ENCODE data around the gene NDUFAF4.

The NDUFAF4 gene

DNA sequence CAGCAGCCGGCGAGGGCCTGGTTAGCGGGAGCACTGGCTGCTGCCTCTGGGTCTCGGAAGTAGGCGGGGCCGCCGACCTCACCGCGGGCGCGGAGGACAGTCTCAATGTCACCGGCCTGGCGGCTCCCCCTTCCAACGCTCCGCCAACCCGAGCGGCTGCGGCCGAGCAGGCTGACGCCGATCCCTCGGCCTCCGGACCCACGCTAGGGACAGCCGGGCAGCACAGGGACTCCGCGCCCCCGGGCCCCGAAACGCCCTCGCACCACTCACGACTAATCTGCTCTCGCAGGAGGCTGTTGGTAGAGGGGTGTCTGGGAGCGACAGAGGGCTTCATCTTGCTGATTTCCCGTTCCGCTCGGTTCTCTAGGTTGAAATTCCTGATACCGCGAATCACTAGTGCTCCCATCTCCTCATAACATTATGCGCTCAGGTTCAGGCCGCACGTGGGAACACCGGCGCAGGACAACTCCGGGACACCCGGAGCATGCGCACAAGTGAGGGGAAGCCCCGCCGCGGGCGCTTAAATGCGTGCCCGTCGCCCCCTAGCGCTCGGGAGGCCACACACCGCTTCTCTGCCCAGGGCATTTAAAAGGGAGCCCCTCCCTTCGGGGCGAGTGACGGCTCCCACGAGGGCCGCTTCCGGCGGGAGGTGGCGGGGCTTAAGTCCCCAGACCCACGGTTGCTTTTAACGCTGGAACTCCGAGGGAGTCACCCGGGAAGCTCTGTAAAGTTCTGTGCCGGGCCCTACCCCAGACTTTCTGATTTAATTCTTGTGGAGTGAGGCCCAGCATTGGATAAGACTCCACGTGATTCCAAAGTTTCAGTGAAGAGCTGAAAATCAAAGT, at the start of gene NDUFAF4:
Gene NDUFAF4 (minus strand): TSS at position 496 of the 845 bp plus-strand sequence. CDS start 90 bp downstream, at position 406.
- no peaks in the 10 kb centered on the region for H3K27me3 ChIP-seq (ENCODE audit: control insufficient read depth, insufficient read depth, low read length)
- H3K4me3 ChIP-seq (ENCODE audit: low read length), result peak within 1 kb of the TSS; percentile 94
- peak within 1 kb of the TSS; percentile 90 for H3K27ac ChIP-seq (ENCODE audit: low read depth, low read length)
- H3K36me3 ChIP-seq (ENCODE audit: control insufficient read depth, insufficient read depth, low read length), result peaks cover 2% of the 10 kb centered on the region
- H3K4me1 ChIP-seq (ENCODE audit: control insufficient read depth, insufficient read depth, low read length), result no peaks in the 10 kb centered on the region
- peak within 1 kb of the TSS; percentile 90 for H3K9ac ChIP-seq (ENCODE audit: low read length)

DNA sequence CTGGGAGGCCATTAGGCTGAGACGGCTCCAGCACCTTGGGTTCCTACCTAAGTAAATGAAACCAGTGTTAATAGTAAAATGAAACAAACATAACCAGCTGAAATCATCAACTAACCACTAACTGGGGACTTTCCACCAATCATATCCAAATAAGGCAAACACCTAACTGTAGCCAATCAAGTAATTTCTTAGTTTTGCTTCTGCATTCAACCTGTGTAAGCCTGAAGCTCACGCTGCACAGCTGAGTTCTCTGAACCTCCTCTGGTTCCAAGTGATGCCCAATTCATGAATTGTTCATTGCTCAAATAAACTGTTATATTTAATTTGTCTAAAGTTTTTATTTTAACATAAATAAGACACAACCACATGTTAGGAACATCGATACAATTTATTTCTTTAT, 49.4 kb upstream of the NDUFAF4 start:
- Histone ChIP-seq H3K4me1 (ENCODE audit: control insufficient read depth, insufficient read depth, low read length) (no peaks in the 10 kb centered on the region), H3K36me3 (ENCODE audit: control insufficient read depth, insufficient read depth, low read length) (no peaks in the 10 kb centered on the region), H3K27ac (ENCODE audit: low read depth, low read length) (no peak overlapping the region), H3K27me3 (ENCODE audit: control insufficient read depth, insufficient read depth, low read length) (no peaks in the 10 kb centered on the region), H3K4me3 (ENCODE audit: low read length) (no peak overlapping the region), H3K9ac (ENCODE audit: low read length) (no peak overlapping the region)

DNA sequence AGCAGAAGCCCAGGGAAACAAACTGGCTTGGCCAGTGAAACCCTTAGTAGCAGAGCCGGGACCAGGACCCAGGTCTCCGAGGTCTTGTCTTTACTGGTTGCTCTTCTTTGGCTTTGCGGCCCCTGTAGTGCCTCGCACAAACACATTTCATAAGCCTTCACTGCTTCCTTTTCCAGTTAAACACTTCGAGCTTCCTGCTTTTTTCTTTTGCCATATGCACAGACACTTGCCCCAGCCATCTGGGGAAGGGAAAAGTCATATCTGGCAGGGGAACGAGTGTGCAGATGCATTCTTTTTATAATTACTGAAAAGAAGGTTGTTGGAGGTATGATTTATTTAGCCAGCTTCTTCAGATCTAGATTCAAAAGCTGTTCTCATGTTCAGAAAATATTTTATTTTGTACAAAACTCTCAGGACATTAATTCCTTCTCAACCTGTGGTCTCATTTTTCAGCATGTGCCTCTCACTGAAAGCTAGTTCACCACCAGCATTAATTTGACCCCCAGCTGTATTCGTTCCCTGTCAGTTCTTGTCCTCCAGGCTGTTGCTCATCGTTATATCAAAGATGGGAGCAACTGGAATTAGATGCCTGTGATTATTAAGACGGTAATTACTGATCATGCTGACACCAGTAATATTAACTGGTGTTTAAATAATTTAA, 46.0 kb upstream of the NDUFAF4 start:
- no peaks in the 10 kb centered on the region for H3K4me1 ChIP-seq (ENCODE audit: control insufficient read depth, insufficient read depth, low read length)
- no peaks in the 10 kb centered on the region for H3K27me3 ChIP-seq (ENCODE audit: control insufficient read depth, insufficient read depth, low read length)
- H3K36me3 ChIP-seq (ENCODE audit: control insufficient read depth, insufficient read depth, low read length), result no peaks in the 10 kb centered on the region
- H3K27ac ChIP-seq (ENCODE audit: low read depth, low read length), result no peak overlapping the region
- no peak overlapping the region for H3K9ac ChIP-seq (ENCODE audit: low read length)
- H3K4me3 ChIP-seq (ENCODE audit: low read length), result no peak overlapping the region

GRCh38 chr6:96942676-96943075, 45.0 kb upstream of the NDUFAF4 start:
- Histone ChIP-seq H3K27ac (ENCODE audit: low read depth, low read length) (no peak overlapping the region), H3K4me3 (ENCODE audit: low read length) (no peak overlapping the region), H3K9ac (ENCODE audit: low read length) (no peak overlapping the region), H3K36me3 (ENCODE audit: control insufficient read depth, insufficient read depth, low read length) (no peaks in the 10 kb centered on the region), H3K4me1 (ENCODE audit: control insufficient read depth, insufficient read depth, low read length) (no peaks in the 10 kb centered on the region), H3K27me3 (ENCODE audit: control insufficient read depth, insufficient read depth, low read length) (no peaks in the 10 kb centered on the region)

- Histone ChIP-seq H3K27ac (ENCODE audit: low read depth, low read length) (no peak overlapping the region), H3K4me1 (ENCODE audit: control insufficient read depth, insufficient read depth, low read length) (no peaks in the 10 kb centered on the region), H3K27me3 (ENCODE audit: control insufficient read depth, insufficient read depth, low read length) (no peaks in the 10 kb centered on the region), H3K4me3 (ENCODE audit: low read length) (no peak overlapping the region), H3K36me3 (ENCODE audit: control insufficient read depth, insufficient read depth, low read length) (no peaks in the 10 kb centered on the region), H3K9ac (ENCODE audit: low read length) (no peak overlapping the region)
Measured at GRCh38 chr6:96940322-96940721, 42.6 kb upstream of the NDUFAF4 start.

DNA sequence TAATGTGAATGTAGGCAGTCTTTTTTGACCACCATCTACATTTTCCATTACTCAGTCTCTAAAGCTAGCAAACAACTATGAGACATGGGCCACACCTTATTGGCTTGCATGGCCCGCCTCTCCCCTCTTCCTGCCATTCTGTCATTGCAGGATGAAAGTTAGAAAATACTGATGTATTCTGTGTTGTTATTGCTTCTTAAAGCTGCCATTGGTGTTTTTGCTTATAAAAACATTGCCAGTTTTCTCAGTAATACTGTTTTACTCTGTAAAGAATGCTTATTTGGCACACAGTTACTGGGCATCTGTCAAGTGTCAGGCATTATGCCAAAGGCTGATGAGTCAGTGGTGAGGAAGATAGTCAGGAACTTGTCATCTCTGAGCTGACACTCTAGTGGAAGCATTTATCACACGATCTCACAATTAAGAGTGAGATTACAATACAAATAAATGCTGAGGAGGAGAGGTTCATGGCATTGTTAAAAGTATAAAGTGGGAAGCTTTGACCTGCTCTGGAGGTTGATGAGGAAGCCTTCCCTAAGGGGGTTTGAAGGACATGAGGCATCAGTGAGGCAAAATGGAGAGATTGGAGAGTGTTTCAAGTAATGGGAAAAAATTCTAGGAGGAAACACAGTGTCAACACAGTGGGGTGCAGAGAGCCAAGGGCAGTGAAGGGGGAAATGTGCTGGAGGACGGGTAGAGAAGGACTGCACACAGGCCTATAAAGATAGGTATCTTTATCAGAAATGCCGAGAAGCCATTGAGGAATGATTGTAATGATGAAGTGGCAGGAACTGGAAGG, 41.5 kb upstream of the NDUFAF4 start:
- H3K27ac ChIP-seq (ENCODE audit: low read depth, low read length), result no peak overlapping the region
- no peaks in the 10 kb centered on the region for H3K27me3 ChIP-seq (ENCODE audit: control insufficient read depth, insufficient read depth, low read length)
- no peak overlapping the region for H3K9ac ChIP-seq (ENCODE audit: low read length)
- H3K4me1 ChIP-seq (ENCODE audit: control insufficient read depth, insufficient read depth, low read length), result no peaks in the 10 kb centered on the region
- no peak overlapping the region for H3K4me3 ChIP-seq (ENCODE audit: low read length)
- no peaks in the 10 kb centered on the region for H3K36me3 ChIP-seq (ENCODE audit: control insufficient read depth, insufficient read depth, low read length)

DNA sequence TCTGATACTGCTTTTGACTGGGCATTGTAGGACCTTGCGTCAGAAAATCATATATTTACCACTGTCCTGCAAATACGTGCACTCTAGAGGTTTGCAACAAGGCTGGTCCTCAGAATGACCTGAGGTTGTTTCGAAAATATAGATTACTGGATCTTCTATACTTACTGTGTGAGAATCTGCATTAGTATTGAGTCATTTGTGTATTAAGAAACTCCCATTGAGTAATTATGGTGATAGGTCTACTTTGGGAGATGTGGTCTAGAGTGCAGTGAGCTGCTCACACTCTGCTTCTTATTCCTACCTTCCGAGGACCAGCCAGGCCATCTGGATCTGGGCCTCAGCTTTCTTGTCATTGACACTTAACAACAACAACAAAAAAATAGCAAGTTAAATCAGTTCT, 36.4 kb upstream of the NDUFAF4 start:
- H3K27me3 ChIP-seq (ENCODE audit: control insufficient read depth, insufficient read depth, low read length), result no peaks in the 10 kb centered on the region
- H3K36me3 ChIP-seq (ENCODE audit: control insufficient read depth, insufficient read depth, low read length), result no peaks in the 10 kb centered on the region
- H3K4me1 ChIP-seq (ENCODE audit: control insufficient read depth, insufficient read depth, low read length), result no peaks in the 10 kb centered on the region
- H3K4me3 ChIP-seq (ENCODE audit: low read length), result no peak overlapping the region
- no peak overlapping the region for H3K27ac ChIP-seq (ENCODE audit: low read depth, low read length)
- no peak overlapping the region for H3K9ac ChIP-seq (ENCODE audit: low read length)

DNA sequence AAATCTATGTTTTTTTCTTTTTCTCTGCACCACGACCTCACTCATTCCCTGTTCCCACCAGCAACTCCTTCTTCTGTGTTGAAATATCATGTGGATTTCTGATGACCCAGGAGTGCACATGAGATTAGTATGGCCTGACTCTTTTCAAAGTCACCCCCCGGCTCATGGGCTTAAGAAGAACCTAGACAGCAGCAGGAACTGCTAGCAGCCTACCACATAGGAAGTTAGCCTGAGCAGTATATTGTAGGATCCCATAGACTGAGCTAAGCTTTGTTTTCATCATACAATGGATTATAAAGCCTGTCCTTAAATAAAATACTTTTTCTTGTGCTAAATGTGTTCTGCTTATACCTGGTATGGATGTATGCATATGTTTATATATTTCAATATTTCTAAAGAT, 33.5 kb upstream of the NDUFAF4 start:
- Histone ChIP-seq H3K27ac (ENCODE audit: low read depth, low read length) (no peak overlapping the region), H3K4me1 (ENCODE audit: control insufficient read depth, insufficient read depth, low read length) (no peaks in the 10 kb centered on the region), H3K27me3 (ENCODE audit: control insufficient read depth, insufficient read depth, low read length) (no peaks in the 10 kb centered on the region), H3K36me3 (ENCODE audit: control insufficient read depth, insufficient read depth, low read length) (no peaks in the 10 kb centered on the region), H3K4me3 (ENCODE audit: low read length) (no peak overlapping the region), H3K9ac (ENCODE audit: low read length) (no peak overlapping the region)

GRCh38 chr6:96929741-96930140, 32.0 kb upstream of the NDUFAF4 start:
- H3K27me3 ChIP-seq (ENCODE audit: control insufficient read depth, insufficient read depth, low read length), result no peaks in the 10 kb centered on the region
- no peaks in the 10 kb centered on the region for H3K36me3 ChIP-seq (ENCODE audit: control insufficient read depth, insufficient read depth, low read length)
- H3K4me3 ChIP-seq (ENCODE audit: low read length), result no peak overlapping the region
- H3K27ac ChIP-seq (ENCODE audit: low read depth, low read length), result no peak overlapping the region
- H3K4me1 ChIP-seq (ENCODE audit: control insufficient read depth, insufficient read depth, low read length), result no peaks in the 10 kb centered on the region
- no peak overlapping the region for H3K9ac ChIP-seq (ENCODE audit: low read length)

GRCh38 chr6:96927660-96928059, 30.0 kb upstream of the NDUFAF4 start:
- H3K4me1 ChIP-seq (ENCODE audit: control insufficient read depth, insufficient read depth, low read length), result no peaks in the 10 kb centered on the region
- no peaks in the 10 kb centered on the region for H3K36me3 ChIP-seq (ENCODE audit: control insufficient read depth, insufficient read depth, low read length)
- H3K27me3 ChIP-seq (ENCODE audit: control insufficient read depth, insufficient read depth, low read length), result no peaks in the 10 kb centered on the region
- no peak overlapping the region for H3K9ac ChIP-seq (ENCODE audit: low read length)
- H3K4me3 ChIP-seq (ENCODE audit: low read length), result no peak overlapping the region
- no peak overlapping the region for H3K27ac ChIP-seq (ENCODE audit: low read depth, low read length)

DNA sequence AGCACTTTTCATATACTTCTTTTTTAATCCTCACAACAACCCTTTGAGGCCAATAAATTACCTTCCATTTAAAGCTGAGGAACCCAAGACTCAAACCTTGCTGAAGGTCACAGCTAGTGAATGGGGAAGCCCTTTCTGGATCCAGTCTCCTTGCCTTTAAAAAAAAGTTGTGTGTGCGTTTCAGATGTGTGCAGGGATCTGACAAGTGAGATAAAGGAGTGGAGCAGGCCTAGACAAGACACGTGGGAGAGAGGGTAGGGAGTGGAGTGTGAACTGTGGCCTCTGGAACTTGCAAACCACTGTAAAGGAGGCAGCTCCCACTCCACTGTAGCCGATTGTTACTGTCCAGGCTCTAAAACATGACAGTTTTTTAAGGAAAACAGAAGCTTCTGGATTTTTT, 28.7 kb upstream of the NDUFAF4 start:
- Histone ChIP-seq H3K4me1 (ENCODE audit: control insufficient read depth, insufficient read depth, low read length) (no peaks in the 10 kb centered on the region), H3K4me3 (ENCODE audit: low read length) (no peak overlapping the region), H3K36me3 (ENCODE audit: control insufficient read depth, insufficient read depth, low read length) (no peaks in the 10 kb centered on the region), H3K9ac (ENCODE audit: low read length) (no peak overlapping the region), H3K27me3 (ENCODE audit: control insufficient read depth, insufficient read depth, low read length) (no peaks in the 10 kb centered on the region), H3K27ac (ENCODE audit: low read depth, low read length) (no peak overlapping the region)

DNA sequence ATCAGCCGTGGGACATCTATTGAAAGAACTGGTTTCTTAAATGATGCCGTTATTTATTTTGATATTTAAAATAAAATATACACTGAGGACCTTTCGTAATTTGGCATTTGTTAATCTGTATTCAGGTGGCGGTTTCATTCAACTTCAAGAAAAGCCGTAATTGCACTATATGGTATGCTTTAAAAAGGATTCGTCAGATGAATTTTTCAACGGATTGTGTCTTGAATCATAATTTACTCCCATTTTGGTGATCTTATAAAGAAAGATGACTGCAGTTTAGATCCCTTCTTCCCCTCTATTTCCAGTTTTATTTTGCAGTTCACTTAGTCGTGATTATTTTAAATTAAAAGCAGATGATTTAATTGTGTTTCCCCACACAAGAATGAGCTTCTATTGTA, 27.6 kb upstream of the NDUFAF4 start:
- Histone ChIP-seq H3K4me1 (ENCODE audit: control insufficient read depth, insufficient read depth, low read length) (no peaks in the 10 kb centered on the region), H3K36me3 (ENCODE audit: control insufficient read depth, insufficient read depth, low read length) (no peaks in the 10 kb centered on the region), H3K9ac (ENCODE audit: low read length) (no peak overlapping the region), H3K27me3 (ENCODE audit: control insufficient read depth, insufficient read depth, low read length) (no peaks in the 10 kb centered on the region), H3K4me3 (ENCODE audit: low read length) (peak overlapping the region; percentile 83), H3K27ac (ENCODE audit: low read depth, low read length) (no peak overlapping the region)
